Sigmoid colon (tissue), 3 donors: ENCODE results near the gene CDH23.

Experiments
- POLR2A ChIP-seq, 2 donors: fragments of 450-650 bp; IDR thresholded peaks; one replicate each; pipeline ENCODE4 v1.6.1; 2016; ENCODE audit warnings: antibody characterized with exemption in 2 of 2, mild to moderate bottlenecking in 2 of 2, moderate library complexity in 2 of 2
- TF ChIP-seq, protein P1 (sequence below), 4 experiments: fragments of 450-650 bp in 3 of 4; fragments of 200-600 bp in 1 of 4; IDR thresholded peaks; one replicate each; pipeline ENCODE4 v1.5.1; 2016 to 2019; ENCODE audit warnings: antibody characterized with exemption in 4 of 4, mild to moderate bottlenecking in 3 of 4, moderate library complexity in 2 of 4

DNA sequence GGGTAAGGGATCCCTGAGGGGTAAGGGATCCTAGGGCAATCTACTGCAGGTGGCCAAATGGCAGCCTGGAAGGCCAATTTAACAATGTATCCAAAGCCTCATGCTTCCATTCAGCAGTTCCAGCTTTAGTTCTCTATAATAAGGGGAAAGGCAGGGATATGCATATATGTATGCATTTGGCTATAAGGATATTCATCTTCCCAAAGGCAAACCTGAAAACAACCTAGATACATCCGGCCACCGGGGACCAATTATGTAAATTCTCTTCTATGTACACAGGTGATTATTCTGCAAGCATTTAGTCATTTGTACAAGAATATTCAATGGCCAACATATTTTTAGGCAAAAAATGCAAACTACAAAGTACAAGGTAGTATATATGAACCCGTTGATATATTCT is 427.6 kb downstream of the CDH23 start:
- TF ChIP-seq, protein P1, sequence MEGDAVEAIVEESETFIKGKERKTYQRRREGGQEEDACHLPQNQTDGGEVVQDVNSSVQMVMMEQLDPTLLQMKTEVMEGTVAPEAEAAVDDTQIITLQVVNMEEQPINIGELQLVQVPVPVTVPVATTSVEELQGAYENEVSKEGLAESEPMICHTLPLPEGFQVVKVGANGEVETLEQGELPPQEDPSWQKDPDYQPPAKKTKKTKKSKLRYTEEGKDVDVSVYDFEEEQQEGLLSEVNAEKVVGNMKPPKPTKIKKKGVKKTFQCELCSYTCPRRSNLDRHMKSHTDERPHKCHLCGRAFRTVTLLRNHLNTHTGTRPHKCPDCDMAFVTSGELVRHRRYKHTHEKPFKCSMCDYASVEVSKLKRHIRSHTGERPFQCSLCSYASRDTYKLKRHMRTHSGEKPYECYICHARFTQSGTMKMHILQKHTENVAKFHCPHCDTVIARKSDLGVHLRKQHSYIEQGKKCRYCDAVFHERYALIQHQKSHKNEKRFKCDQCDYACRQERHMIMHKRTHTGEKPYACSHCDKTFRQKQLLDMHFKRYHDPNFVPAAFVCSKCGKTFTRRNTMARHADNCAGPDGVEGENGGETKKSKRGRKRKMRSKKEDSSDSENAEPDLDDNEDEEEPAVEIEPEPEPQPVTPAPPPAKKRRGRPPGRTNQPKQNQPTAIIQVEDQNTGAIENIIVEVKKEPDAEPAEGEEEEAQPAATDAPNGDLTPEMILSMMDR (IDR thresholded peaks at IDR 0.05): no peak
- no peak for TF ChIP-seq POLR2A (IDR thresholded peaks at IDR 0.05)
